ENCODE measurements around the gene SOX9. TPM values are rescaled to one million over a fixed set of nuclear protein-coding genes. Genes with fewer than 3 reads are reported as not detected.

Gene SOX9
- total RNA-seq, 1 donor from 2014 or later, result 1.6 TPM

DNA sequence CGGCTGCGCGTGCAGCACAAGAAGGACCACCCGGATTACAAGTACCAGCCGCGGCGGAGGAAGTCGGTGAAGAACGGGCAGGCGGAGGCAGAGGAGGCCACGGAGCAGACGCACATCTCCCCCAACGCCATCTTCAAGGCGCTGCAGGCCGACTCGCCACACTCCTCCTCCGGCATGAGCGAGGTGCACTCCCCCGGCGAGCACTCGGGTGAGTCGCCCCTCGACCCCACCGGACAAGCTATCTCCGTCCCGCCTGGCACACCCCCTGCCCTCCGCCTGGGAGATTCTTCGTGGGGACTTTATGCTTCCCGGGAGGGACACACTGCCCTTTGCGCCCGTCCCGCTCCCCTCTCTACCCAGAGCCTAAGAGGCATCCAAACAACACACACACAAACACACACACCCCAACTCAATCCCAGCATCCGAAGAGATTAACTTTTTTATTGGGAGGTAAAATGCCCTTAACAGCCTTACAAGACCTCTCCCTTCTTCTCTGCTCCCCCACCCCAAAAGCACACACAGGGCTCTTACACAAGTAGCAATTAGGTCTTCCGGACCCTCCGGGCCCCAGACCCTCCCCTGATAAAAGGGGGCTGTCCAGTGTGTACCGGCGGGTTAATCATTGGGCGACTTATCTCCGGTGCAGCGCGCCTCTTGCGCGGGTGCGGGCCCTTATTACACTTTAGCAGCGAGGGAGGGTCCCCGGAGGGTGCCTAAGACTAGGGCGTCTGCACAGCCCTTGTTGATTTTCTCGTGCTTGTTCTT lies 2.1 kb downstream of the SOX9 start:
- TF ChIP-seq, protein P1, sequence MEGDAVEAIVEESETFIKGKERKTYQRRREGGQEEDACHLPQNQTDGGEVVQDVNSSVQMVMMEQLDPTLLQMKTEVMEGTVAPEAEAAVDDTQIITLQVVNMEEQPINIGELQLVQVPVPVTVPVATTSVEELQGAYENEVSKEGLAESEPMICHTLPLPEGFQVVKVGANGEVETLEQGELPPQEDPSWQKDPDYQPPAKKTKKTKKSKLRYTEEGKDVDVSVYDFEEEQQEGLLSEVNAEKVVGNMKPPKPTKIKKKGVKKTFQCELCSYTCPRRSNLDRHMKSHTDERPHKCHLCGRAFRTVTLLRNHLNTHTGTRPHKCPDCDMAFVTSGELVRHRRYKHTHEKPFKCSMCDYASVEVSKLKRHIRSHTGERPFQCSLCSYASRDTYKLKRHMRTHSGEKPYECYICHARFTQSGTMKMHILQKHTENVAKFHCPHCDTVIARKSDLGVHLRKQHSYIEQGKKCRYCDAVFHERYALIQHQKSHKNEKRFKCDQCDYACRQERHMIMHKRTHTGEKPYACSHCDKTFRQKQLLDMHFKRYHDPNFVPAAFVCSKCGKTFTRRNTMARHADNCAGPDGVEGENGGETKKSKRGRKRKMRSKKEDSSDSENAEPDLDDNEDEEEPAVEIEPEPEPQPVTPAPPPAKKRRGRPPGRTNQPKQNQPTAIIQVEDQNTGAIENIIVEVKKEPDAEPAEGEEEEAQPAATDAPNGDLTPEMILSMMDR (IDR thresholded peaks at IDR 0.05; ENCODE audit: partially characterized antibody, unreplicated experiment), result no peak
- Mint-ChIP-seq H3K27me3 (ENCODE audit: unreplicated experiment) (peaks cover 21% of the 10 kb centered on the region), H3K36me3 (ENCODE audit: unreplicated experiment) (peaks cover 4% of the 10 kb centered on the region), H3K27ac (ENCODE audit: unreplicated experiment) (no peak overlapping the region), H3K4me3 (ENCODE audit: unreplicated experiment) (peak overlapping the region; percentile 85), H3K9me3 (ENCODE audit: unreplicated experiment) (peaks cover 10% of the 10 kb centered on the region), H3K4me1 (ENCODE audit: low read depth, unreplicated experiment) (peaks cover 29% of the 10 kb centered on the region)
- DNase-seq, result peak; percentile 63

DNA sequence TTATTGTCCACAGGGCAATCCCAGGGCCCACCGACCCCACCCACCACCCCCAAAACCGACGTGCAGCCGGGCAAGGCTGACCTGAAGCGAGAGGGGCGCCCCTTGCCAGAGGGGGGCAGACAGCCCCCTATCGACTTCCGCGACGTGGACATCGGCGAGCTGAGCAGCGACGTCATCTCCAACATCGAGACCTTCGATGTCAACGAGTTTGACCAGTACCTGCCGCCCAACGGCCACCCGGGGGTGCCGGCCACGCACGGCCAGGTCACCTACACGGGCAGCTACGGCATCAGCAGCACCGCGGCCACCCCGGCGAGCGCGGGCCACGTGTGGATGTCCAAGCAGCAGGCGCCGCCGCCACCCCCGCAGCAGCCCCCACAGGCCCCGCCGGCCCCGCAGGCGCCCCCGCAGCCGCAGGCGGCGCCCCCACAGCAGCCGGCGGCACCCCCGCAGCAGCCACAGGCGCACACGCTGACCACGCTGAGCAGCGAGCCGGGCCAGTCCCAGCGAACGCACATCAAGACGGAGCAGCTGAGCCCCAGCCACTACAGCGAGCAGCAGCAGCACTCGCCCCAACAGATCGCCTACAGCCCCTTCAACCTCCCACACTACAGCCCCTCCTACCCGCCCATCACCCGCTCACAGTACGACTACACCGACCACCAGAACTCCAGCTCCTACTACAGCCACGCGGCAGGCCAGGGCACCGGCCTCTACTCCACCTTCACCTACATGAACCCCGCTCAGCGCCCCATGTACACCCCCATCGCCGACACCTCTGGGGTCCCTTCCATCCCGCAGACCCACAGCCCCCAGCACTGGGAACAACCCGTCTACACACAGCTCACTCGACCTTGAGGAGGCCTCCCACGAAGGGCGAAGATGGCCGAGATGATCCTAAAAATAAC lies 3.0 kb downstream of the SOX9 start:
- peak overlapping the region; percentile 28 for H3K27ac Mint-ChIP-seq (ENCODE audit: unreplicated experiment)
- H3K36me3 Mint-ChIP-seq (ENCODE audit: unreplicated experiment), result peaks cover 4% of the 10 kb centered on the region
- peak overlapping the region; percentile 85 for H3K4me3 Mint-ChIP-seq (ENCODE audit: unreplicated experiment)
- peaks cover 16% of the 10 kb centered on the region for H3K27me3 Mint-ChIP-seq (ENCODE audit: unreplicated experiment)
- TF ChIP-seq, protein P1 (IDR thresholded peaks at IDR 0.05; ENCODE audit: partially characterized antibody, unreplicated experiment), result no peak
- H3K9me3 Mint-ChIP-seq (ENCODE audit: unreplicated experiment), result peaks cover 8% of the 10 kb centered on the region
- DNase-seq, result peak; percentile 54
- H3K4me1 Mint-ChIP-seq (ENCODE audit: low read depth, unreplicated experiment), result peaks cover 26% of the 10 kb centered on the region

GRCh38 chr17:72124438-72124775 lies 3.6 kb downstream of the SOX9 start:
- DNase-seq, result no peak
- Mint-ChIP-seq H3K36me3 (ENCODE audit: unreplicated experiment) (peaks cover 4% of the 10 kb centered on the region), H3K27me3 (ENCODE audit: unreplicated experiment) (peaks cover 15% of the 10 kb centered on the region), H3K9me3 (ENCODE audit: unreplicated experiment) (peaks cover 5% of the 10 kb centered on the region), H3K27ac (ENCODE audit: unreplicated experiment) (peak overlapping the region; percentile 28), H3K4me3 (ENCODE audit: unreplicated experiment) (peak overlapping the region; percentile 63), H3K4me1 (ENCODE audit: low read depth, unreplicated experiment) (peaks cover 26% of the 10 kb centered on the region)
- TF ChIP-seq, protein P1 (IDR thresholded peaks at IDR 0.05; ENCODE audit: partially characterized antibody, unreplicated experiment), result no peak

DNA sequence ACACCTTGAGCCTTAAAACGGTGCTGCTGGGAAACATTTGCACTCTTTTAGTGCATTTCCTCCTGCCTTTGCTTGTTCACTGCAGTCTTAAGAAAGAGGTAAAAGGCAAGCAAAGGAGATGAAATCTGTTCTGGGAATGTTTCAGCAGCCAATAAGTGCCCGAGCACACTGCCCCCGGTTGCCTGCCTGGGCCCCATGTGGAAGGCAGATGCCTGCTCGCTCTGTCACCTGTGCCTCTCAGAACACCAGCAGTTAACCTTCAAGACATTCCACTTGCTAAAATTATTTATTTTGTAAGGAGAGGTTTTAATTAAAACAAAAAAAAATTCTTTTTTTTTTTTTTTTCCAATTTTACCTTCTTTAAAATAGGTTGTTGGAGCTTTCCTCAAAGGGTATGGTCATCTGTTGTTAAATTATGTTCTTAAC lies 4.4 kb downstream of the SOX9 start:
- H3K4me1 Mint-ChIP-seq (ENCODE audit: low read depth, unreplicated experiment), result peaks cover 26% of the 10 kb centered on the region
- no peak for DNase-seq
- H3K4me3 Mint-ChIP-seq (ENCODE audit: unreplicated experiment), result no peak overlapping the region
- TF ChIP-seq, protein P1 (IDR thresholded peaks at IDR 0.05; ENCODE audit: partially characterized antibody, unreplicated experiment), result no peak
- peaks cover 5% of the 10 kb centered on the region for H3K9me3 Mint-ChIP-seq (ENCODE audit: unreplicated experiment)
- peaks cover 10% of the 10 kb centered on the region for H3K27me3 Mint-ChIP-seq (ENCODE audit: unreplicated experiment)
- peaks cover 4% of the 10 kb centered on the region for H3K36me3 Mint-ChIP-seq (ENCODE audit: unreplicated experiment)
- no peak overlapping the region for H3K27ac Mint-ChIP-seq (ENCODE audit: unreplicated experiment)

All from glutamatergic neuron (in vitro differentiated cells).